ENCODE results near the gene FAM47E. TPM values are rescaled to one million over a fixed set of nuclear protein-coding genes. Genes with fewer than 3 reads are reported as not detected.

The FAM47E gene
- total and polyA plus RNA-seq, 4 donors, result 0.85 to 2.5 (median 1.7) TPM

- peak overlapping the region in 1 of 2 donors; percentile 98 for H3K27ac ChIP-seq (ENCODE audit: low read depth in 1 of 2, low read length in 2 of 2)
- no peaks in the 10 kb centered on the region for H3K27me3 ChIP-seq (ENCODE audit: control insufficient read depth in 4 of 4, insufficient read depth in 4 of 4, low read length in 3 of 4)
- no peak for TF ChIP-seq FOXA2 (IDR thresholded peaks at IDR 0.05)
- TF ChIP-seq RAD21 (IDR thresholded peaks at IDR 0.05), result no peak
- TF ChIP-seq JUND (IDR thresholded peaks at IDR 0.05), result no peak
- TF ChIP-seq EGR1 (IDR thresholded peaks at IDR 0.05; ENCODE audit: low read depth in 2 of 2), result no peak
- no peak for TF ChIP-seq YY1 (IDR thresholded peaks at IDR 0.05)
- no peak for TF ChIP-seq ZBTB33 (IDR thresholded peaks at IDR 0.05)
- no peak for TF ChIP-seq REST (IDR thresholded peaks at IDR 0.05)
- TF ChIP-seq FOXA1 (IDR thresholded peaks at IDR 0.05), result no peak
- no peak for TF ChIP-seq TAF1 (conservative IDR thresholded peaks at IDR 0.05)
- no peak for TF ChIP-seq NR2F2 (IDR thresholded peaks at IDR 0.05)
- no peak for TF ChIP-seq HNF4A (conservative IDR thresholded peaks at IDR 0.05)
- no peak for TF ChIP-seq CTCF (IDR thresholded peaks at IDR 0.05; ENCODE audit: low read depth, low read length, missing input control)
- 98% methylated on average over 3 of the region's 3 CpGs for WGBS
- peaks cover 9 to 86% (median 76%) of the 10 kb centered on the region in 4 donors for H3K4me1 ChIP-seq (ENCODE audit: control insufficient read depth in 4 of 4, insufficient read depth in 4 of 4, low read length in 3 of 4)
- no peak for DNase-seq (ENCODE audit: low spot score)
- no peak overlapping the region for H3K4me3 ChIP-seq (ENCODE audit: low read depth in 1 of 3, low read length in 3 of 3)
- H3K9ac ChIP-seq (ENCODE audit: low read depth in 1 of 2, low read length in 2 of 2), result peak overlapping the region in 1 of 2 donors; percentile 89
- H3K9me3 ChIP-seq (ENCODE audit: control insufficient read depth in 4 of 4, low read length in 3 of 4), result no peaks in the 10 kb centered on the region
- no peaks in the 10 kb centered on the region for H3K36me3 ChIP-seq (ENCODE audit: control insufficient read depth in 4 of 4, insufficient read depth in 3 of 4, low read depth in 1 of 4, low read length in 3 of 4)
Observed at GRCh38 chr4:76215077-76215476, 36.4 kb upstream of the FAM47E start.

GRCh38 chr4:76216524-76216923 lies 35.0 kb upstream of the FAM47E start:
- Histone ChIP-seq H3K4me1 (ENCODE audit: control insufficient read depth in 4 of 4, insufficient read depth in 4 of 4, low read length in 3 of 4) (peaks cover 10 to 79% (median 62%) of the 10 kb centered on the region in 4 donors), H3K27ac (ENCODE audit: low read depth in 1 of 2, low read length in 2 of 2) (peak overlapping the region; percentile 77 to 82)
- 56% methylated on average over 2 of the region's 2 CpGs for WGBS

More at GRCh38 chr4:76216524-76216923, 35.0 kb upstream of the FAM47E start:
- DNase-seq (ENCODE audit: low spot score), result no peak
- TF ChIP-seq JUND (IDR thresholded peaks at IDR 0.05) (no peak), RXRA (IDR thresholded peaks at IDR 0.05) (no peak), FOXA1 (IDR thresholded peaks at IDR 0.05) (no peak), FOXA2 (IDR thresholded peaks at IDR 0.05) (no peak), HNF4A (conservative IDR thresholded peaks at IDR 0.05) (no peak), CTCF (IDR thresholded peaks at IDR 0.05; ENCODE audit: low read depth, low read length, missing input control) (no peak), RAD21 (IDR thresholded peaks at IDR 0.05) (no peak), ZBTB33 (IDR thresholded peaks at IDR 0.05) (no peak), NR2F2 (IDR thresholded peaks at IDR 0.05) (no peak), MAX (IDR thresholded peaks at IDR 0.05) (no peak), ATF3 (IDR thresholded peaks at IDR 0.05) (no peak), HNF4G (IDR thresholded peaks at IDR 0.05) (no peak)
- Histone ChIP-seq H3K4me3 (ENCODE audit: low read depth in 1 of 3, low read length in 3 of 3) (no peak overlapping the region), H3K9ac (ENCODE audit: low read depth in 1 of 2, low read length in 2 of 2) (no peak overlapping the region), H3K27me3 (ENCODE audit: control insufficient read depth in 4 of 4, insufficient read depth in 4 of 4, low read length in 3 of 4) (no peaks in the 10 kb centered on the region), H3K36me3 (ENCODE audit: control insufficient read depth in 4 of 4, insufficient read depth in 3 of 4, low read depth in 1 of 4, low read length in 3 of 4) (no peaks in the 10 kb centered on the region), H3K9me3 (ENCODE audit: control insufficient read depth in 4 of 4, low read length in 3 of 4) (no peaks in the 10 kb centered on the region)

Data from liver (tissue), 9 donors.